Activated naive CD8-positive, alpha-beta T cell treated with anti-CD3 and anti-CD28 coated beads, Interleukin-2, amount 50 U/mL, for 24 hours (primary cell): ENCODE measurements around the gene TENM4.

Source experiments
- ATAC-seq: fragments of 150-1000 bp; cut with Tn5 transposase; one replicate; pipeline ENCODE4 v1.10.0; 2021
- DNase-seq: peaks from one replicate; pipeline ENCODE4 v3.0.0; 2021
- H3K27ac Mint-ChIP-seq: one replicate; pipeline ENCODE4 v1.8.0; 2021; ENCODE audit warnings: mild to moderate bottlenecking, mixed read lengths
- H3K27me3 Mint-ChIP-seq: one replicate; pipeline ENCODE4 v1.8.0; 2021; ENCODE audit warnings: mixed read lengths
- H3K36me3 Mint-ChIP-seq: one replicate; pipeline ENCODE4 v1.8.0; 2021; ENCODE audit warnings: low read depth, mixed read lengths
- H3K4me1 Mint-ChIP-seq: one replicate; pipeline ENCODE4 v1.8.0; 2021; ENCODE audit warnings: mixed read lengths
- H3K4me3 Mint-ChIP-seq: one replicate; pipeline ENCODE4 v1.8.0; 2021; ENCODE audit warnings: mild to moderate bottlenecking, moderate library complexity, mixed read lengths
- H3K9me3 Mint-ChIP-seq: one replicate; pipeline ENCODE4 v1.8.0; 2021; ENCODE audit warnings: mixed read lengths

The TENM4 gene

DNA sequence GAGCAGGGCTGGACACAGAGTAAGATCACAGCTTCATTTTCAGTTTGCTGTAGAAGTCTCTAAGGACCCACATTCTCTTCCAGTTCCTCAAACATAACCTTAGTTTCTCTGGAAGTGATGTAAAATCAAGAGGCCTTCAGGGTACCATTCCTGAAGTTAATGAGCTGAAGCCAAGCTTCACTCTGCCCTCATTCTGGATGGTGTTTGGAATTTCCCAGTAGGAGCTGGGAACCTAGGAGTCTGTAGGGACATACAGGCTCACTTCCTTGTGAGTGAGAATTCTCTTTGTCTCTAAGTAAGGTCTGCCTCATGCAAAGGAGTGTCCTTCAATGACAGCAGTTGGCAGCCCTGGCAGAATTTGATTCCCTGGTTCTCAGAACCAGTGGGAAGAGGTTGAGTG lies 723.8 kb downstream of the TENM4 start:
- DNase-seq (no peak), ATAC-seq (no peak)
- no peak overlapping the region for H3K27ac Mint-ChIP-seq
- no peak overlapping the region for H3K4me3 Mint-ChIP-seq
- no peaks in the 10 kb centered on the region for H3K9me3 Mint-ChIP-seq
- no peaks in the 10 kb centered on the region for H3K36me3 Mint-ChIP-seq
- H3K27me3 Mint-ChIP-seq = peaks cover 5% of the 10 kb centered on the region
- H3K4me1 Mint-ChIP-seq = no peaks in the 10 kb centered on the region

DNA sequence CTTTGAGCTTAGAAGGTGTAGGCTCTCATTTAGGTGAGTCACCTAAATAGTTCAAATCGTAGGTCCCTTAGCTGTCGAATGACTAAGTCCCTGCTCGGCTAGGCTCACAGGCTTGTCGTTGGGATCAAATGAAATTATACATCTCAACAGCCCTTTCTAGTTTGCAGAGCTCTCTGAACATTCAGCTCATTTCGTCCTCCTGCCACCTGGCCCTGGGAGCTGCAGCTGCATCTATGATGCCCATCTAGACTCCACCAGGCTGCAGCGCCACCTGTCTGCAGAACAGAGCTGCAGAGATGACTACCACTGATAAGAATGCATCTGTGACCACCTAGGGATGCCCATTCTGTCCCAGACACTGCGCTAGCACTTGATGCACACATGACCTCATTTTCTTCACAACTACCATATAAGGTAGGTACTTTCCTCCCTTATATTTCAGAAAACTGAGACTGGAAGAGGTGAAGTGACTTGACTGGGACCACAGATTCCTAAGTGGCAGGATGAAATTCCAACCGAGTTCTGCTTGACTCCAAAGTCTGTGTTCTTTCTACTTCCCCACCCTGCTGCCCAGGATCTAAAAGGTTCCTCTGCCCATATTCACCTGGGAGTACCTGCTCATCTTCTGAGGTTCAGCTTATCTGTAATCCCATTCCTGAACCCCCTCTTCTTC lies 725.1 kb downstream of the TENM4 start:
- H3K4me3 Mint-ChIP-seq = no peak overlapping the region
- DNase-seq = peak; percentile 63
- no peak overlapping the region for H3K27ac Mint-ChIP-seq
- no peaks in the 10 kb centered on the region for H3K9me3 Mint-ChIP-seq
- no peaks in the 10 kb centered on the region for H3K36me3 Mint-ChIP-seq
- H3K27me3 Mint-ChIP-seq = peaks cover 5% of the 10 kb centered on the region
- ATAC-seq = peak; percentile 84
- H3K4me1 Mint-ChIP-seq = no peaks in the 10 kb centered on the region

DNA sequence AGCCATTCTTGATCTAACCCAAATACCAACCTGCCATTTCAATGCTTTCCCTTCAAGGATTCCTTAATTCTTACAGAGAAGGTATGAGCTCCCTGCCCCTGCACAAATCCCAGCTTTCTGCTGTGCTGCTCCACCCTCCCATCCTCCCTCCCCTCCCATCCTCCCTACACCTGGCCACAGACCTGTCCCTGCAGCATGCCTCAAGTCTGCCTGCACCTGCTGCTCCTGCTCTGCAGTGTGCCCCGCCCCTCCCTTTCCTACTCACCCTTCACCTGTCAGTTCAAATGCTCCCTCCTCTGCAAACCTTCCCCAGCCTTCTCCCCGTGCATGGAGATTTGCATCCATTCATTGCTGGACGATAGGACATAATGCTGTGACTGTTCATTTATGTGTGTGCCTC lies 726.3 kb downstream of the TENM4 start:
- no peak overlapping the region for H3K4me3 Mint-ChIP-seq
- no peaks in the 10 kb centered on the region for H3K36me3 Mint-ChIP-seq
- H3K27me3 Mint-ChIP-seq = peaks cover 9% of the 10 kb centered on the region
- DNase-seq (no peak), ATAC-seq (no peak)
- no peaks in the 10 kb centered on the region for H3K9me3 Mint-ChIP-seq
- H3K27ac Mint-ChIP-seq = no peak overlapping the region
- H3K4me1 Mint-ChIP-seq = no peaks in the 10 kb centered on the region

DNA sequence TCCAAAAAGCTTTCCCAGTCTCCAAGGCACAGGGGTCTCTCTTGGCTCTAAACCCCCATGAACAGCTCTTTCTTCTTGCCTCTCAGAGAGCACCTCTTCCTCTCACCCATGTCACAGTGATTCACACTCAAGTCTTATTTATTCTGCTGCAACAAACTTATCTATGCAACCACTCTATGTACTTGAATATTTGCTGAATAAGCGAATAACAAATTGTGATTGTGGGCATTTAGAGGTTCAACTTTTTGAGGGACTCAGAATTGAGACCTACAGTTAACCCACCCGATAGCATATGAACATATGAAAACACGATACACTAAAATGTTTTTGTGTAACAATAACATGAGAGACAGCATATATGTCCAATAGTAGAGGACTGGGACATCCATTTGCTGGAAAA lies 729.1 kb downstream of the TENM4 start:
- Mint-ChIP-seq H3K27ac (no peak overlapping the region), H3K4me3 (no peak overlapping the region), H3K9me3 (no peaks in the 10 kb centered on the region), H3K36me3 (no peaks in the 10 kb centered on the region), H3K4me1 (no peaks in the 10 kb centered on the region), H3K27me3 (peaks cover 11% of the 10 kb centered on the region)
- DNase-seq (no peak), ATAC-seq (no peak)

DNA sequence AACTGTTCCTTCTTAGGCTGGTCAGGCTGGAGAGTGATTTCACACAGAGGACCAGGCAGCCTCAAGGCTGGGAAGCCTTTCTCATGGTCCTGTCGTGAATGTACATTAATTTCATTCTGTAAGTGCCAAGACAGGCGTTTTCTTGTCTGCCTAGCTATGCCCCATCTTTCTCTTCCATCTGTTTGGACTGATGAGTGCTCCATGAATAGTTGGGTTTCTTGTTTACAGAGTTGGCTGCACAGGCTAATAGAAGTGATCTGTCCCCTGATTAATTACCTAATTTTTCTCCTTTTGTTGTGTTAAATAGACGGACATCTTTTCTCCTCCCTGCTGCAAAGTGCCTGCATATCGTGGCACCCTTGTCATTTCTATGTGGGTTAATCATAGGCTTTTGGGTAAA lies 730.4 kb downstream of the TENM4 start:
- H3K4me3 Mint-ChIP-seq = no peak overlapping the region
- peaks cover 10% of the 10 kb centered on the region for H3K27me3 Mint-ChIP-seq
- ATAC-seq = no peak
- no peak overlapping the region for H3K27ac Mint-ChIP-seq
- no peaks in the 10 kb centered on the region for H3K9me3 Mint-ChIP-seq
- no peak for DNase-seq
- H3K4me1 Mint-ChIP-seq = no peaks in the 10 kb centered on the region
- no peaks in the 10 kb centered on the region for H3K36me3 Mint-ChIP-seq

DNA sequence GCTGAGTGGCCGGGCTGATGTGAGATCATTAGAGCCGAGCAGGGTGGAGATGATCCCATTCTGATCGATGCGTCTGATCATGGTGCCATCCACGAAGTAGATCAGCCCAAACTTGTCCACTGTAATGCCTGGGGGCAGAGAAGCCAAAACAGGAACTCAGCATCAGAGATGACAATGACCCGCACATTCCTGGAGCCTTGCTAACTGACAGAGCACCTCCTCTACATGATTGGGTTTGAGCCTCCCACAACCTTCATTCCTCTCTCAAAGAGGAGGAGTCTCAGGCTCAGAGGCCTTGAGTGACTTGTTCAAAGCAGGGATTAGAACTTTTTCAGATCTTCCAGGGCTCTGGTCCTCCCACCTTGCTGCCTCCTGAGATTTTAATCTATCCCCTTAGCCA lies 732.4 kb downstream of the TENM4 start:
- Mint-ChIP-seq H3K4me1 (no peaks in the 10 kb centered on the region), H3K27me3 (peaks cover 7% of the 10 kb centered on the region), H3K36me3 (no peaks in the 10 kb centered on the region), H3K27ac (no peak overlapping the region), H3K9me3 (no peaks in the 10 kb centered on the region), H3K4me3 (no peak overlapping the region)
- no peak for ATAC-seq
- no peak for DNase-seq

DNA sequence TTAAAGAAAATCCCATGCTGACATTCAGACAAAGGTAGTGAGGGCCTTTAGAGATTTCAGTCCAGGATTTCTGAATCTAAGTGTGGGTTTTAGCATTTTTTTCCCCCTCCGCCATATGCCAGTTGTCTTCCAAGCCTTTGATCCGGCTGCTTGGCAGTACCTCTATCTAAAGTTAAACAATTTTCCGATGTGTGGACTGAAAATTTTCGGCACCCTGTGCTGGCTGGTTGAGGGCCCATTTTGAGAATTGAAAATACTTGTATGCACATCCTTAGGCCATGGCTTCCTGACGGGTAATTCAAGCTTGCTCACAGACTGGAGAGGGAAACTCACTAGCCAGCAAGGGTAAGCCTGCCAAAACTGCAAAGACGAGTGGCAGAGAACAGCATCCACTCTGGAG lies 734.3 kb downstream of the TENM4 start:
- Mint-ChIP-seq H3K4me3 (no peak overlapping the region), H3K27ac (no peak overlapping the region), H3K4me1 (no peaks in the 10 kb centered on the region), H3K9me3 (no peaks in the 10 kb centered on the region), H3K27me3 (peaks cover 7% of the 10 kb centered on the region), H3K36me3 (no peaks in the 10 kb centered on the region)
- ATAC-seq (no peak), DNase-seq (no peak)

DNA sequence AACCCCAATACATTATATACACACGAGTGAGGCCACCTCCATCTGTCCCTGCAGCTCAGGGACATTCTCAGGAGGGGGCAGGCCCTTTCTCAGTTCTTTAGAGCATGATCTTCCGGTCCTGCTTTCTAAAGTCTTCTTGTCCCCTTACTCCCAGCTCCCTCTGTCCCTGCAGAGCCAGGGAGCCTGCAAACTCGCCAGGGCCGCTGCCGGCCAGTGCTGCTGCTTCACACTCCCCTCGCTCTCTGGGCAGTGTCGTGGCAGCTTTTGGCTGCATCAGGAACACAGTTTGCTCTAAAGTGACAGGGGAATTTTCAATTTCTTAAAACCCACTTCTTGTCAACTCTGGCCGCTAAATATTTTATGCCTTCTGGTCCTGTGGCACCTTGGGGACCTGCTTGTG lies 736.0 kb downstream of the TENM4 start:
- Mint-ChIP-seq H3K36me3 (no peaks in the 10 kb centered on the region), H3K27me3 (peaks cover 5% of the 10 kb centered on the region), H3K27ac (no peak overlapping the region), H3K9me3 (no peaks in the 10 kb centered on the region), H3K4me1 (no peaks in the 10 kb centered on the region), H3K4me3 (no peak overlapping the region)
- no peak for DNase-seq
- no peak for ATAC-seq

DNA sequence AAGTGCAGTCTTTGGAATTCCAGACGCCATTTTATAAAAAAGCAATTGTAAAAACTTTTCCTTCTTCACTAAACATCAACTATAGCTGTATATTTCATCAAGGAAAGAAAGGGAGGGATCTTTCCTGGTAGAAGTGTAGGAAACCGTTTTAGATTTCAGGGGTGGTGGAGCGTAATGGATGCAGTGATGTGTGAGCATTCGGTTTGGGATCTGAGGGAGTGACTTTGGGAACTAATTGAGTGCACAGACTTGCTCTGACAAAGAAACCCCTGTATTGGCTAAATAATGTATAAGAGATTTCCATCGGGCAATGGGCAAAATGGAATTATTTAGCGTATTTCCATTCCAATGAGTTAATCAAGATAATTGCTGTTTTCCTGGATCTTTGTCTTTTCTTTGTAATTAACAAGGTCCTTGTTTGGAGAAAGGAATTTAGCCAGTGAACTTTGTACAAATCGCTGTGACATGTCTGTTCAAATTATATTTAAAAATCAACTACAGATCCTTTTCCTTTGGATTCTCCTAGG lies 741.2 kb downstream of the TENM4 start:
- Mint-ChIP-seq H3K9me3 (no peaks in the 10 kb centered on the region), H3K4me1 (no peaks in the 10 kb centered on the region), H3K36me3 (no peaks in the 10 kb centered on the region), H3K27me3 (peaks cover 21% of the 10 kb centered on the region), H3K27ac (no peak overlapping the region), H3K4me3 (no peak overlapping the region)
- DNase-seq = no peak
- ATAC-seq = no peak

DNA sequence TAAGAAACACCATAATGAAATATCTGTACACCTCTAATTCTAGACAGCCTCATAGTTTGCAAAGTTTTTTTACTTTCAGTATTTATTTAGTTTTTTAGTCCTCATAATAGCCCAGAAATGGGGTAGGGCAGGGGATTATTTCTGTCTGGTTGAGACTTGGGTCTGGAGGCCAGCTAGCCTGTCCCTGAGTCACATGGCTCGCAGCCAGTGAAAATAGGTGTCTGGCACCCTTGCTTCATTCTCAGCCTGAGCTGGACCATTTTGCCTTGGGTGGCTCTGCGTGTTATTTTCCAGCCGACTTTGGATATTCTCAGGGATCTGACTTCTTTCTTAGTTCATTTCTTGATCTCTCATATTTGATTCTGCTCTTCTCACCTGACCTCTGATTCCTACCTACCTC lies 742.2 kb downstream of the TENM4 start:
- ATAC-seq (no peak), DNase-seq (no peak)
- Mint-ChIP-seq H3K27ac (no peak overlapping the region), H3K9me3 (no peaks in the 10 kb centered on the region), H3K27me3 (peaks cover 23% of the 10 kb centered on the region), H3K4me1 (no peaks in the 10 kb centered on the region), H3K36me3 (no peaks in the 10 kb centered on the region), H3K4me3 (no peak overlapping the region)

DNA sequence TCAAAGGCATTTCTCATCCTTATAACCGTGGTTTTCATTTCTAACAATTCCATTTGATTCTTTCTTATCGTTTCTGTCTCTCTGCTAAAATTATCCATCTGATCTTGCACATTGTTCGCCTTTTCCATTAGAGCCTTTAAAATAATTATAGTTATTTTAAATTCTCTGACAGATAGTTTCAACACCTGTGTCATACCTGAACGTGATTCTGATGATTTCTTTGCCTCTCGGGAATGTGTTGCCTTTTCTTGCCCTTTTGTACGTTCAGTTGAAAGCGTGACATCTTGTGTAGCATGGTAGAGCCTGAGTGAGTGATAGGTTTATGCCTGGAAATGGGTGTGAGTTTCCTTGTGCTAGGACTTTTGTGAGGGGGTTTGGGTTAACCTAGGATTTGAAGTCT lies 744.7 kb downstream of the TENM4 start:
- H3K27me3 Mint-ChIP-seq = peaks cover 21% of the 10 kb centered on the region
- no peaks in the 10 kb centered on the region for H3K36me3 Mint-ChIP-seq
- H3K4me1 Mint-ChIP-seq = no peaks in the 10 kb centered on the region
- DNase-seq (no peak), ATAC-seq (no peak)
- H3K4me3 Mint-ChIP-seq = no peak overlapping the region
- no peak overlapping the region for H3K27ac Mint-ChIP-seq
- no peaks in the 10 kb centered on the region for H3K9me3 Mint-ChIP-seq

DNA sequence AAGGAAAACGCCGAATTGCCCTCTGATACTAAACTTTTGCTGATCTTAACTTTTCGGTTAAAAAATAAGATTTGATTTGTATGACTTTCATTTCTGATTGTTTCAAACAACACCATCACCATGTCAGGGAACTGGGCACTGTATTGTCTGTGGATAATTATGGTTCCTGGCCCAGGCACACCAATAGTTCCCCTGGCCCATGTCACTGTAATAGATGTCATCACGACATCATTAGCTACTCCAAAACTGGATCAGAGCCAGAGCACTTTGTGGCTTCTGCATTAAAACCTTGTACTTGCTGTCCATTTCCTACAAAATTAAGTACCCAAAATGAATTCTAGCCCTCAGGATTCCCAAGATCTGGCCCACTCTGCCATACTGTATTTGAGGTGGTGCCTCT lies 746.7 kb downstream of the TENM4 start:
- H3K36me3 Mint-ChIP-seq = no peaks in the 10 kb centered on the region
- H3K4me3 Mint-ChIP-seq = no peak overlapping the region
- no peaks in the 10 kb centered on the region for H3K4me1 Mint-ChIP-seq
- DNase-seq (no peak), ATAC-seq (no peak)
- no peaks in the 10 kb centered on the region for H3K9me3 Mint-ChIP-seq
- no peak overlapping the region for H3K27ac Mint-ChIP-seq
- H3K27me3 Mint-ChIP-seq = peaks cover 24% of the 10 kb centered on the region

DNA sequence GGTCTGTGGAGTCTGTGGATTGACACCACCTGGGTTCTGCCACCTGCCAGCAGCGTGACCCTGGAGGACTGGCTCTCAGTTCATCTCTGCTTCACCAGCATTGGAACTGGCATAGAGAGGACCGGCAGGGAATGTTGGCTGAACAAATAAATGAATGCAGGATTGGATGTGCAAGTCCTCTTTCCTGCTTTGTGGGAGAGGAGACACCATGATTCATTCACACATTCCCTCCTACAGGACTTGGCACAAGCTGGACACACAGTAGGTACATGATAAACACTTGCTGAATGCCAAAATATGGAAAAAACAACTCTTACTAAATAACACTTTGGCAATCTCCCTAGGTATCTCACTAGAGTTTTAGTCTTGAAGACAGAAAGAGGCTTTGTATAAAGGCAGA lies 749.6 kb downstream of the TENM4 start:
- no peaks in the 10 kb centered on the region for H3K36me3 Mint-ChIP-seq
- DNase-seq (no peak), ATAC-seq (no peak)
- H3K4me1 Mint-ChIP-seq = no peaks in the 10 kb centered on the region
- H3K4me3 Mint-ChIP-seq = no peak overlapping the region
- no peaks in the 10 kb centered on the region for H3K9me3 Mint-ChIP-seq
- peaks cover 13% of the 10 kb centered on the region for H3K27me3 Mint-ChIP-seq
- no peak overlapping the region for H3K27ac Mint-ChIP-seq

DNA sequence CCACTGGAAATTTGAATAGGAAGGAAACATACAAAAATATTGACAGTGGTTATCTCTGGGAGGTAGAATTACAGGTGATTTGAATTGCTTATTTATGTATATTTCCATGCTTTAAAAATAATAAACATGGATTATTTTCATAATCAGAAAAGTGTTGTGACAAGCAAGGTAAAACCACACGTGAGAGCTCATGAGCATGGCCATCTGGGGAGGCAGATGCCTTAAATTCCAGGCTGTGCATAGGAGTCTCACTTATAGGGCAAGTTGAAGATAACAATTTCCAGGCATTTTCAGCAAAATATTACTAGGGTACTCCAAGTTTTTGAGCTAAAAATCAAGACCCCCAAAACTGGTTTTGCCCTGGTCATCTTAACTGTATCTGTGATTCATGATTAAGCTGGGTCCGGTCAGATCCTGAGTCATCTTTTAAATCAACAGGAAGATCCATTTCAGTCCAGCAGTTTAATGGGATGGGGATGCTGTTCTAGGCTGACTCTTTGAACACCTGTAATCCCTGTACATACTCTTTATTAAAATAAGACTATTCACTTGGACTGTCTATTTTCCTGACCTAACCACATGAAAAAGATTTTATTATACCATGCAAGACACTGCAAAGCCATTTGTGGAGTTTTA lies 750.4 kb downstream of the TENM4 start:
- Mint-ChIP-seq H3K4me1 (no peaks in the 10 kb centered on the region), H3K9me3 (no peaks in the 10 kb centered on the region), H3K36me3 (no peaks in the 10 kb centered on the region), H3K27ac (no peak overlapping the region), H3K27me3 (peaks cover 8% of the 10 kb centered on the region), H3K4me3 (no peak overlapping the region)
- DNase-seq = no peak
- ATAC-seq = no peak

DNA sequence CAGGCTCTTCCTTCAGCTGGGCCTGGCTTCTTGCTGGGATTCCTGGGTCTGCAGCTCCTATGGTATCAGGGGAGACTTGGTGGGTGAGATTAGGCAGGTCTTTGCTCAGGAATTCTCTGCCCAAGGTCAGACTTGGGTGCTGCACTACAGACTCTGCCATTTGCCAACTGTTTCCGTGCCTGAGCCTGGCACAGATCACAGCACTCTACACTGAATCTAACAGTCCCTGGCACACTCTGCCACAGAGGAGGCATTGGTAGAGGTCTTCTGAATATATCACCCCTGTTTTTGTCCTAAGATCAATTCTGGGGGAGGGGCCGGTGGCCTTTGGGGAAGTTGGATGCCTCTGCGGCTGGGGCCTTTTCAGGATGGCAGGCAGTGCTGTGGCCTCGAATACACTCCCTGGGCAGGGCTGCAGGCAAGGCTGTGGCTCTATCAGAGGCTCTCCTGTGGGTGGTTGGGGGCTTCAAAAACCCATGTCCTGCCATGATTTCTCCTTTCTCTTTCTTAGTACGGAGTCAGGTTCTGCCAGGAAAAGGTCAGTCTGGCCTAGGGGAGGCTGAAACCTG lies 751.2 kb downstream of the TENM4 start:
- DNase-seq = no peak
- H3K36me3 Mint-ChIP-seq = no peaks in the 10 kb centered on the region
- no peaks in the 10 kb centered on the region for H3K9me3 Mint-ChIP-seq
- ATAC-seq = no peak
- no peak overlapping the region for H3K27ac Mint-ChIP-seq
- no peak overlapping the region for H3K4me3 Mint-ChIP-seq
- H3K27me3 Mint-ChIP-seq = peaks cover 8% of the 10 kb centered on the region
- no peaks in the 10 kb centered on the region for H3K4me1 Mint-ChIP-seq
